Measurements from ENCODE around the gene TAF15.

The TAF15 gene

GRCh38 chr17:35773679-35774425, 35.4 kb upstream of the TAF15 start:
- no peak for TF ChIP-seq CTCF (IDR thresholded peaks at IDR 0.05; ENCODE audit: borderline replicate concordance, control extremely low read depth, extremely low read depth, insufficient read depth, missing control alignments)
- in situ Hi-C loops (cut with MboI; ENCODE audit: low sequenced_read_pairs, unreplicated experiment) = no loop called here
- no peak for DNase-seq (ENCODE audit: low spot score)

GRCh38 chr17:35774499-35774898, 34.8 kb upstream of the TAF15 start:
- TF ChIP-seq CTCF (IDR thresholded peaks at IDR 0.05; ENCODE audit: borderline replicate concordance, control extremely low read depth, extremely low read depth, insufficient read depth, missing control alignments) = no peak
- DNase-seq (ENCODE audit: low spot score) = no peak
- in situ Hi-C loops (cut with MboI; ENCODE audit: low sequenced_read_pairs, unreplicated experiment) = no loop called here

- DNase-seq (ENCODE audit: low spot score) = no peak
- TF ChIP-seq CTCF (IDR thresholded peaks at IDR 0.05; ENCODE audit: borderline replicate concordance, control extremely low read depth, extremely low read depth, insufficient read depth, missing control alignments) = no peak
- in situ Hi-C loops (cut with MboI; ENCODE audit: low sequenced_read_pairs, unreplicated experiment) = no loop called here
Measured at GRCh38 chr17:35775039-35775438, 34.2 kb upstream of the TAF15 start.

- in situ Hi-C loops (cut with MboI; ENCODE audit: low sequenced_read_pairs, unreplicated experiment) = no loop called here
- no peak for DNase-seq (ENCODE audit: low spot score)
- TF ChIP-seq CTCF (IDR thresholded peaks at IDR 0.05; ENCODE audit: borderline replicate concordance, control extremely low read depth, extremely low read depth, insufficient read depth, missing control alignments) = no peak
Measured at GRCh38 chr17:35775583-35775982, 33.7 kb upstream of the TAF15 start.

GRCh38 chr17:35778641-35779196, 30.6 kb upstream of the TAF15 start:
- no peak for DNase-seq (ENCODE audit: low spot score)
- in situ Hi-C loops (cut with MboI; ENCODE audit: low sequenced_read_pairs, unreplicated experiment) = no loop called here
- TF ChIP-seq CTCF (IDR thresholded peaks at IDR 0.05; ENCODE audit: borderline replicate concordance, control extremely low read depth, extremely low read depth, insufficient read depth, missing control alignments) = no peak

GRCh38 chr17:35780950-35781349, 28.3 kb upstream of the TAF15 start:
- TF ChIP-seq CTCF (IDR thresholded peaks at IDR 0.05; ENCODE audit: borderline replicate concordance, control extremely low read depth, extremely low read depth, insufficient read depth, missing control alignments) = no peak
- in situ Hi-C loops (cut with MboI; ENCODE audit: low sequenced_read_pairs, unreplicated experiment) = no loop called here
- no peak for DNase-seq (ENCODE audit: low spot score)
